OCI-LY3 (cell line): ENCODE data around the gene KRTAP5-10.
A peak's percentile ranks its signal among the peaks of the same experiment; 100 is the strongest.

ENCODE experiments used
- EZH2phosphoT487 ChIP-seq: fragments of 200-600 bp; shearing (Covaris generic); IDR thresholded peaks from 2 replicates; pipeline ENCODE4 v1.6.1; 2018; ENCODE audit warnings: antibody characterized with exemption, mixed run types, low read depth
- TF ChIP-seq, protein P1 (sequence below): fragments of 200-600, 300-600 bp; sonication (generic); IDR thresholded peaks from 2 replicates; pipeline ENCODE4 v1.5.1; 2014; ENCODE audit warnings: antibody characterized with exemption, low read length, low read depth

DNA sequence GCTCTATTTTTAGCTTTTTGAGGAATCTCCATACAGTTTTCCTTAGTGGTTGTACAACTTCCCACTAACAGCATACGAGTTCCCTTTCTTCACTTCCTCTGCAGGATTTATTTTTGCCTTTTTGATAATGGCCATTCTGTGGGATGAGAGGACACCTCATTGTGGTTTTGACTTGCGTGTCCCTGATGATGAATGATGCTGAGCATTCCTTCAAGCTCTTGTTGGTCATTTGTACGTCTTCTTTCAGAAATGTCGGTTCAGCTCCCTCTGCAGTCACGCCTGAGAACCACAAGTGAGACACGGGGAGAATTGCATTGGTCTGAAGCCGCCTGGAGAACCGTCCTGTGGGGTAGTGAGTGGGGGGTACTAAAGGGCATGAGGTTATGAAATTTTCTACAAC is 2.0 kb upstream of the KRTAP5-10 start:
- TF ChIP-seq, protein P1, sequence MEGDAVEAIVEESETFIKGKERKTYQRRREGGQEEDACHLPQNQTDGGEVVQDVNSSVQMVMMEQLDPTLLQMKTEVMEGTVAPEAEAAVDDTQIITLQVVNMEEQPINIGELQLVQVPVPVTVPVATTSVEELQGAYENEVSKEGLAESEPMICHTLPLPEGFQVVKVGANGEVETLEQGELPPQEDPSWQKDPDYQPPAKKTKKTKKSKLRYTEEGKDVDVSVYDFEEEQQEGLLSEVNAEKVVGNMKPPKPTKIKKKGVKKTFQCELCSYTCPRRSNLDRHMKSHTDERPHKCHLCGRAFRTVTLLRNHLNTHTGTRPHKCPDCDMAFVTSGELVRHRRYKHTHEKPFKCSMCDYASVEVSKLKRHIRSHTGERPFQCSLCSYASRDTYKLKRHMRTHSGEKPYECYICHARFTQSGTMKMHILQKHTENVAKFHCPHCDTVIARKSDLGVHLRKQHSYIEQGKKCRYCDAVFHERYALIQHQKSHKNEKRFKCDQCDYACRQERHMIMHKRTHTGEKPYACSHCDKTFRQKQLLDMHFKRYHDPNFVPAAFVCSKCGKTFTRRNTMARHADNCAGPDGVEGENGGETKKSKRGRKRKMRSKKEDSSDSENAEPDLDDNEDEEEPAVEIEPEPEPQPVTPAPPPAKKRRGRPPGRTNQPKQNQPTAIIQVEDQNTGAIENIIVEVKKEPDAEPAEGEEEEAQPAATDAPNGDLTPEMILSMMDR = peak; percentile 89
- no peak for TF ChIP-seq EZH2phosphoT487
